ENCODE data around the gene MMD2. TPM values are rescaled to one million over a fixed set of nuclear protein-coding genes. Genes with fewer than 3 reads are reported as not detected.

Gene MMD2
- total and polyA plus RNA-seq, 2 experiments from 2014 or later, result 0.11 to 0.38 TPM

GRCh38 chr7:4906682-4907081 is 52.3 kb downstream of the MMD2 start (continued):
- TF ChIP-seq, protein P1, sequence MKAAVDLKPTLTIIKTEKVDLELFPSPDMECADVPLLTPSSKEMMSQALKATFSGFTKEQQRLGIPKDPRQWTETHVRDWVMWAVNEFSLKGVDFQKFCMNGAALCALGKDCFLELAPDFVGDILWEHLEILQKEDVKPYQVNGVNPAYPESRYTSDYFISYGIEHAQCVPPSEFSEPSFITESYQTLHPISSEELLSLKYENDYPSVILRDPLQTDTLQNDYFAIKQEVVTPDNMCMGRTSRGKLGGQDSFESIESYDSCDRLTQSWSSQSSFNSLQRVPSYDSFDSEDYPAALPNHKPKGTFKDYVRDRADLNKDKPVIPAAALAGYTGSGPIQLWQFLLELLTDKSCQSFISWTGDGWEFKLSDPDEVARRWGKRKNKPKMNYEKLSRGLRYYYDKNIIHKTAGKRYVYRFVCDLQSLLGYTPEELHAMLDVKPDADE (IDR thresholded peaks at IDR 0.05), result no peak
- TF ChIP-seq ZNF114 (CRISPR knock-in tag; IDR thresholded peaks at IDR 0.05) (no peak), JUNB (IDR thresholded peaks at IDR 0.05; ENCODE audit: unreplicated experiment) (no peak)

GRCh38 chr7:4905171-4905570 is 53.8 kb downstream of the MMD2 start:
- Histone ChIP-seq H3F3A (replicated peaks; ENCODE audit: low read depth) (no peaks in the 10 kb centered on the region), H3K4me1 (ENCODE audit: insufficient read depth) (no peaks in the 10 kb centered on the region), H3K9me2 (ENCODE audit: insufficient read depth) (no peaks in the 10 kb centered on the region), H3K4me2 (no peak overlapping the region), H2AFZ (no peak overlapping the region), H3K36me3 (ENCODE audit: insufficient read depth) (no peaks in the 10 kb centered on the region), H4K20me1 (replicated peaks; ENCODE audit: insufficient read depth) (no peaks in the 10 kb centered on the region), H3K27ac (ENCODE audit: low read depth) (no peak overlapping the region), H3K4me3 (no peak overlapping the region), H3K27me3 (ENCODE audit: insufficient read depth) (no peaks in the 10 kb centered on the region), H3K79me2 (replicated peaks; ENCODE audit: insufficient read depth) (no peaks in the 10 kb centered on the region)
- Mint-ChIP-seq H3K4me1 (no peaks in the 10 kb centered on the region), H3K36me3 (ENCODE audit: low read depth) (no peaks in the 10 kb centered on the region), H3K4me3 (no peak overlapping the region), H3K27ac (no peak overlapping the region), H3K27me3 (ENCODE audit: insufficient read depth, low read depth, poor library complexity) (peaks cover 4% of the 10 kb centered on the region), H3K9me3 (peaks cover 21% of the 10 kb centered on the region)
- DNase-seq (ENCODE audit: low spot score), result no peak
- ATAC-seq, result no peak
- TF ChIP-seq, protein P1 (IDR thresholded peaks at IDR 0.05), result no peak
- TF ChIP-seq REST (IDR thresholded peaks at IDR 0.05; ENCODE audit: unreplicated experiment), result no peak
- no peak for TF ChIP-seq EZH2 (IDR thresholded peaks at IDR 0.05; ENCODE audit: low read depth, unreplicated experiment)
- TF ChIP-seq ZNF331 (CRISPR knock-in tag; IDR thresholded peaks at IDR 0.05; ENCODE audit: low read depth), result no peak
- no peak for TF ChIP-seq CREB1 (CRISPR knock-in tag; IDR thresholded peaks at IDR 0.05; ENCODE audit: low read depth)
- TF ChIP-seq, protein P2, sequence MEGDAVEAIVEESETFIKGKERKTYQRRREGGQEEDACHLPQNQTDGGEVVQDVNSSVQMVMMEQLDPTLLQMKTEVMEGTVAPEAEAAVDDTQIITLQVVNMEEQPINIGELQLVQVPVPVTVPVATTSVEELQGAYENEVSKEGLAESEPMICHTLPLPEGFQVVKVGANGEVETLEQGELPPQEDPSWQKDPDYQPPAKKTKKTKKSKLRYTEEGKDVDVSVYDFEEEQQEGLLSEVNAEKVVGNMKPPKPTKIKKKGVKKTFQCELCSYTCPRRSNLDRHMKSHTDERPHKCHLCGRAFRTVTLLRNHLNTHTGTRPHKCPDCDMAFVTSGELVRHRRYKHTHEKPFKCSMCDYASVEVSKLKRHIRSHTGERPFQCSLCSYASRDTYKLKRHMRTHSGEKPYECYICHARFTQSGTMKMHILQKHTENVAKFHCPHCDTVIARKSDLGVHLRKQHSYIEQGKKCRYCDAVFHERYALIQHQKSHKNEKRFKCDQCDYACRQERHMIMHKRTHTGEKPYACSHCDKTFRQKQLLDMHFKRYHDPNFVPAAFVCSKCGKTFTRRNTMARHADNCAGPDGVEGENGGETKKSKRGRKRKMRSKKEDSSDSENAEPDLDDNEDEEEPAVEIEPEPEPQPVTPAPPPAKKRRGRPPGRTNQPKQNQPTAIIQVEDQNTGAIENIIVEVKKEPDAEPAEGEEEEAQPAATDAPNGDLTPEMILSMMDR (conservative IDR thresholded peaks at IDR 0.05; ENCODE audit: low read depth in 2 of 2), result no peak
- TF ChIP-seq EZH2phosphoT487 (IDR thresholded peaks at IDR 0.05; ENCODE audit: unreplicated experiment), result no peak
- TF ChIP-seq ZNF114 (CRISPR knock-in tag; IDR thresholded peaks at IDR 0.05), result no peak
- TF ChIP-seq JUNB (IDR thresholded peaks at IDR 0.05; ENCODE audit: unreplicated experiment), result no peak
- TF ChIP-seq ZNF462 (CRISPR knock-in tag; IDR thresholded peaks at IDR 0.05), result no peak
- TF ChIP-seq NANOG (IDR thresholded peaks at IDR 0.05; ENCODE audit: borderline replicate concordance), result no peak

Measured in GM23338 (cell line).